Endothelial cell of umbilical vein (primary cell): ENCODE results near the gene DGKD.

Experiments
- POLR2A ChIP-seq: IDR thresholded peaks from 2 replicates; pipeline ENCODE4 v1.6.1; 2012; ENCODE audit warnings: low read depth, mild to moderate bottlenecking, control low read depth, low read length
- POLR2AphosphoS5 ChIP-seq: IDR thresholded peaks from 2 replicates; pipeline ENCODE4 v1.6.1; 2012; ENCODE audit warnings: low read depth, mild to moderate bottlenecking, control low read depth, low read length, moderate library complexity; ENCODE audit not compliant: insufficient read depth

GRCh38 chr2:233441161-233442027 lies 87.1 kb downstream of the DGKD start:
- TF ChIP-seq POLR2A (no peak), POLR2AphosphoS5 (no peak)
